ENCODE data around the gene GDF7. TPM values are rescaled to one million over a fixed set of nuclear protein-coding genes. Genes with fewer than 3 reads are reported as not detected.

The GDF7 gene
- total and polyA plus RNA-seq, 10 of the 15 experiments (the other 5 are each of a cell fraction or from before 2014, with no cell fraction given): 0.02 to 0.11 (median 0.04) TPM; not detected in 1

DNA sequence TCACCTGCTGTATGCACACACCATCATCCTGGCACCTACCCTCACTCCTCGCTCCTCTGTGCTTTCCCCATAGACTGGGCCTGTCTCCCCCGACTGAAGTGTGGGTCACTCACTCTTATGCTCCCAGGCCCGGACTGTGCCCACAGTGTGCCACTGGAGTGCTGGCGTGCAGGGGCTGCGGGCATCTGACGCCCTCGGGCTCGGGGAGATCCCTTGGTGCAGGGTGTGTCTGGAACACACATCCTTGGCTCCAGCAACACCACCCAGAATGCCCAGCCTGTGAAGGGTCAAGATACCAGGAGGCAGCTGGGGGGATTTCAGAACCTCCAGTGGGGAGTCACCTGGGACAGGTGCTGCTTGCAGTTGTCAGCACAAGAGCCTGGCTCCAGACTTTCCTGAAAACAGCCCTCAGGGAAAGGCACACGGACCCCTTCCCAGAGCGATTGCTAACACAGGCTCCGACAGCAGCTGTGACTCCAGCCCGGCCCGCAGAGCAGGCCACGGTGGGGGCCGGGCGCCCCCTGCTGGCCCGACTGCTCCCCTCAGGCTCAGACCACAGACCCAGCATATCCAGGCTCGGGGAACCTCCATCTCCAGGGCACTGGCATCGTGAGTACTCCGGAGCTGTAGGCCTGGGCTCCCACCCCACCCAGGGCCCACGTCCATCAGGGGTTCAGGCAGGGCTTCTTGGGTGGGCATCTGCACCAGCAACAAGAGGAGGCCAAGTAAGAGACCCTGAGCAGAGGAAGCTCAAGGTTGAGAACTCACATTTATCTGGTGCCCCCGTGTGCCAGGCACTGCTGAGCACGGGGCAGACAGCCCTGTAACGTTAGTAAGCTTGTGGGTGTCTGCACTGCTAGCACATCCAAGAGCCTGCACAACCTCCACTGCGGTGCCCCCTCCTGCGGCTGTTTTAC is 24.6 kb upstream of the GDF7 start (continued):
- TF ChIP-seq, protein P1, sequence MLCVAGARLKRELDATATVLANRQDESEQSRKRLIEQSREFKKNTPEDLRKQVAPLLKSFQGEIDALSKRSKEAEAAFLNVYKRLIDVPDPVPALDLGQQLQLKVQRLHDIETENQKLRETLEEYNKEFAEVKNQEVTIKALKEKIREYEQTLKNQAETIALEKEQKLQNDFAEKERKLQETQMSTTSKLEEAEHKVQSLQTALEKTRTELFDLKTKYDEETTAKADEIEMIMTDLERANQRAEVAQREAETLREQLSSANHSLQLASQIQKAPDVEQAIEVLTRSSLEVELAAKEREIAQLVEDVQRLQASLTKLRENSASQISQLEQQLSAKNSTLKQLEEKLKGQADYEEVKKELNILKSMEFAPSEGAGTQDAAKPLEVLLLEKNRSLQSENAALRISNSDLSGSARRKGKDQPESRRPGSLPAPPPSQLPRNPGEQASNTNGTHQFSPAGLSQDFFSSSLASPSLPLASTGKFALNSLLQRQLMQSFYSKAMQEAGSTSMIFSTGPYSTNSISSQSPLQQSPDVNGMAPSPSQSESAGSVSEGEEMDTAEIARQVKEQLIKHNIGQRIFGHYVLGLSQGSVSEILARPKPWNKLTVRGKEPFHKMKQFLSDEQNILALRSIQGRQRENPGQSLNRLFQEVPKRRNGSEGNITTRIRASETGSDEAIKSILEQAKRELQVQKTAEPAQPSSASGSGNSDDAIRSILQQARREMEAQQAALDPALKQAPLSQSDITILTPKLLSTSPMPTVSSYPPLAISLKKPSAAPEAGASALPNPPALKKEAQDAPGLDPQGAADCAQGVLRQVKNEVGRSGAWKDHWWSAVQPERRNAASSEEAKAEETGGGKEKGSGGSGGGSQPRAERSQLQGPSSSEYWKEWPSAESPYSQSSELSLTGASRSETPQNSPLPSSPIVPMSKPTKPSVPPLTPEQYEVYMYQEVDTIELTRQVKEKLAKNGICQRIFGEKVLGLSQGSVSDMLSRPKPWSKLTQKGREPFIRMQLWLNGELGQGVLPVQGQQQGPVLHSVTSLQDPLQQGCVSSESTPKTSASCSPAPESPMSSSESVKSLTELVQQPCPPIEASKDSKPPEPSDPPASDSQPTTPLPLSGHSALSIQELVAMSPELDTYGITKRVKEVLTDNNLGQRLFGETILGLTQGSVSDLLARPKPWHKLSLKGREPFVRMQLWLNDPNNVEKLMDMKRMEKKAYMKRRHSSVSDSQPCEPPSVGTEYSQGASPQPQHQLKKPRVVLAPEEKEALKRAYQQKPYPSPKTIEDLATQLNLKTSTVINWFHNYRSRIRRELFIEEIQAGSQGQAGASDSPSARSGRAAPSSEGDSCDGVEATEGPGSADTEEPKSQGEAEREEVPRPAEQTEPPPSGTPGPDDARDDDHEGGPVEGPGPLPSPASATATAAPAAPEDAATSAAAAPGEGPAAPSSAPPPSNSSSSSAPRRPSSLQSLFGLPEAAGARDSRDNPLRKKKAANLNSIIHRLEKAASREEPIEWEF (IDR thresholded peaks at IDR 0.05; ENCODE audit: insufficient replicate concordance, low read depth, low read length): no peak
- TF ChIP-seq SREBF1 (IDR thresholded peaks at IDR 0.05; ENCODE audit: low read length) (no peak), SMC3 (IDR thresholded peaks at IDR 0.05; ENCODE audit: borderline replicate concordance, low read length) (peak; percentile 94), RAD21 (IDR thresholded peaks at IDR 0.05; ENCODE audit: insufficient read depth, low read depth, low read length) (peak; percentile 98), TCF12 (IDR thresholded peaks at IDR 0.05; ENCODE audit: low read depth, low read length) (peak; percentile 76; the same call in 1 of the 2 replicates), IKZF1 (conservative IDR thresholded peaks at IDR 0.05) (no peak), RUNX3 (IDR thresholded peaks at IDR 0.05; ENCODE audit: low read length) (peak; percentile 68), POLR2AphosphoS5 (IDR thresholded peaks at IDR 0.05; ENCODE audit: low read length) (no peak), EED (IDR thresholded peaks at IDR 0.05; ENCODE audit: low read depth) (no peak), IRF4 (IDR thresholded peaks at IDR 0.05; ENCODE audit: low read depth, low read length) (no peak), ZSCAN29 (IDR thresholded peaks at IDR 0.05) (no peak), EGR1 (IDR thresholded peaks at IDR 0.05; ENCODE audit: borderline replicate concordance in 1 of 2, low read depth in 2 of 2, low read length in 2 of 2) (no peak), NR2C1 (IDR thresholded peaks at IDR 0.05) (no peak), SIN3A (IDR thresholded peaks at IDR 0.05; ENCODE audit: low read depth, low read length) (no peak), TCF7 (IDR thresholded peaks at IDR 0.05; ENCODE audit: borderline replicate concordance) (no peak), IKZF2 (IDR thresholded peaks at IDR 0.05) (no peak), JUNB (IDR thresholded peaks at IDR 0.05) (no peak), HCFC1 (IDR thresholded peaks at IDR 0.05; ENCODE audit: low read length) (no peak), CBX5 (IDR thresholded peaks at IDR 0.05; ENCODE audit: low read depth) (no peak), YY1 (IDR thresholded peaks at IDR 0.05; ENCODE audit: low read depth, low read length) (peak; percentile 80)
- TF ChIP-seq, protein P2, sequence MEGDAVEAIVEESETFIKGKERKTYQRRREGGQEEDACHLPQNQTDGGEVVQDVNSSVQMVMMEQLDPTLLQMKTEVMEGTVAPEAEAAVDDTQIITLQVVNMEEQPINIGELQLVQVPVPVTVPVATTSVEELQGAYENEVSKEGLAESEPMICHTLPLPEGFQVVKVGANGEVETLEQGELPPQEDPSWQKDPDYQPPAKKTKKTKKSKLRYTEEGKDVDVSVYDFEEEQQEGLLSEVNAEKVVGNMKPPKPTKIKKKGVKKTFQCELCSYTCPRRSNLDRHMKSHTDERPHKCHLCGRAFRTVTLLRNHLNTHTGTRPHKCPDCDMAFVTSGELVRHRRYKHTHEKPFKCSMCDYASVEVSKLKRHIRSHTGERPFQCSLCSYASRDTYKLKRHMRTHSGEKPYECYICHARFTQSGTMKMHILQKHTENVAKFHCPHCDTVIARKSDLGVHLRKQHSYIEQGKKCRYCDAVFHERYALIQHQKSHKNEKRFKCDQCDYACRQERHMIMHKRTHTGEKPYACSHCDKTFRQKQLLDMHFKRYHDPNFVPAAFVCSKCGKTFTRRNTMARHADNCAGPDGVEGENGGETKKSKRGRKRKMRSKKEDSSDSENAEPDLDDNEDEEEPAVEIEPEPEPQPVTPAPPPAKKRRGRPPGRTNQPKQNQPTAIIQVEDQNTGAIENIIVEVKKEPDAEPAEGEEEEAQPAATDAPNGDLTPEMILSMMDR (IDR thresholded peaks at IDR 0.05 in 2 of 3, conservative IDR thresholded peaks at IDR 0.05 in 1 of 3; ENCODE audit: control insufficient read depth in 2 of 3, extremely low read depth in 1 of 3, insufficient read depth in 1 of 3, low read depth in 3 of 3, low read length in 3 of 3): peak; percentile 87 to 96 (median 91)
- TF ChIP-seq, protein P3, sequence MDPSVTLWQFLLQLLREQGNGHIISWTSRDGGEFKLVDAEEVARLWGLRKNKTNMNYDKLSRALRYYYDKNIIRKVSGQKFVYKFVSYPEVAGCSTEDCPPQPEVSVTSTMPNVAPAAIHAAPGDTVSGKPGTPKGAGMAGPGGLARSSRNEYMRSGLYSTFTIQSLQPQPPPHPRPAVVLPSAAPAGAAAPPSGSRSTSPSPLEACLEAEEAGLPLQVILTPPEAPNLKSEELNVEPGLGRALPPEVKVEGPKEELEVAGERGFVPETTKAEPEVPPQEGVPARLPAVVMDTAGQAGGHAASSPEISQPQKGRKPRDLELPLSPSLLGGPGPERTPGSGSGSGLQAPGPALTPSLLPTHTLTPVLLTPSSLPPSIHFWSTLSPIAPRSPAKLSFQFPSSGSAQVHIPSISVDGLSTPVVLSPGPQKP (IDR thresholded peaks at IDR 0.05; ENCODE audit: low read depth, low read length): no peak
